GM23338 (cell line): ENCODE measurements around the gene SMG6. TPM values are rescaled to one million over a fixed set of nuclear protein-coding genes. Genes with fewer than 3 reads are reported as not detected.

Experiments used
- ATAC-seq: fragments of 200-7000 bp; cut with Tn5 transposase; 3 replicates; pipeline ENCODE4 v1.9.1; 2020
- DNase-seq: peaks from one replicate; pipeline ENCODE4 v3.0.0-alpha.2; 2015; ENCODE audit warnings: low spot score
- H2AFZ ChIP-seq: fragments of 200-600 bp; sonication (generic); 2 replicates; pipeline ENCODE4 v1.8.0; 2016; ENCODE audit warnings: antibody characterized with exemption, mild to moderate bottlenecking, moderate library complexity
- H3F3A ChIP-seq: fragments of 200-600 bp; sonication (generic); replicated peaks from 2 replicates; pipeline ENCODE4 v1.8.0; 2017; ENCODE audit warnings: antibody characterized with exemption, mixed run types, low read depth
- H3K27ac ChIP-seq: fragments of 200-600 bp; sonication (generic); 2 replicates; pipeline ENCODE4 v1.6.1; 2016; ENCODE audit warnings: low read depth
- H3K27me3 ChIP-seq: fragments of 200-600 bp; sonication (generic); 2 replicates; pipeline ENCODE4 v1.8.0; 2016; ENCODE audit warnings: mild to moderate bottlenecking, mixed run types, moderate library complexity; ENCODE audit not compliant: insufficient read depth
- H3K36me3 ChIP-seq: fragments of 200-600 bp; sonication (generic); 2 replicates; pipeline ENCODE4 v1.8.0; 2016; ENCODE audit warnings: mild to moderate bottlenecking; ENCODE audit not compliant: insufficient read depth
- H3K4me1 ChIP-seq: fragments of 200-600 bp; sonication (generic); 2 replicates; pipeline ENCODE4 v1.8.0; 2016; ENCODE audit warnings: mild to moderate bottlenecking, moderate library complexity; ENCODE audit not compliant: insufficient read depth
- H3K4me2 ChIP-seq: fragments of 200-600 bp; sonication (generic); 2 replicates; pipeline ENCODE4 v1.7.1; 2017; ENCODE audit warnings: mixed run types
- H3K4me3 ChIP-seq: fragments of 200-600 bp; sonication (generic); 2 replicates; pipeline ENCODE4 v1.6.1; 2016; ENCODE audit warnings: mixed run types
- H3K79me2 ChIP-seq: fragments of 200-600 bp; sonication (generic); replicated peaks from 2 replicates; pipeline ENCODE4 v1.8.0; 2017; ENCODE audit warnings: mild to moderate bottlenecking; ENCODE audit not compliant: insufficient read depth
- H3K9me2 ChIP-seq: fragments of 200-600 bp; sonication (generic); 2 replicates; pipeline ENCODE4 v1.8.0; 2017; ENCODE audit not compliant: insufficient read depth
- H4K20me1 ChIP-seq: fragments of 200-600 bp; sonication (generic); replicated peaks from 2 replicates; pipeline ENCODE4 v1.8.0; 2017; ENCODE audit warnings: mild to moderate bottlenecking; ENCODE audit not compliant: insufficient read depth
- H3K27ac Mint-ChIP-seq: 2 replicates; pipeline ENCODE4 v1.8.0; 2020; ENCODE audit warnings: inconsistent platforms, mild to moderate bottlenecking, moderate library complexity, mixed read lengths
- H3K27me3 Mint-ChIP-seq: 3 replicates; pipeline ENCODE4 v1.8.0; 2022; ENCODE audit warnings: low read depth, mild to moderate bottlenecking, moderate library complexity, mixed read lengths, inconsistent platforms; ENCODE audit not compliant: insufficient read depth, poor library complexity
- H3K36me3 Mint-ChIP-seq: 3 replicates; pipeline ENCODE4 v1.8.0; 2021; ENCODE audit warnings: low read depth, mild to moderate bottlenecking, inconsistent platforms, moderate library complexity, mixed read lengths
- H3K4me1 Mint-ChIP-seq: 3 replicates; pipeline ENCODE4 v1.8.0; 2020; ENCODE audit warnings: mild to moderate bottlenecking, inconsistent platforms, mixed read lengths
- H3K4me3 Mint-ChIP-seq: 3 replicates; pipeline ENCODE4 v1.8.0; 2021; ENCODE audit warnings: moderate library complexity, mild to moderate bottlenecking, inconsistent platforms, mixed read lengths
- H3K9me3 Mint-ChIP-seq: 3 replicates; pipeline ENCODE4 v1.8.0; 2020; ENCODE audit warnings: moderate library complexity, mild to moderate bottlenecking, inconsistent platforms, mixed read lengths
- CREB1 ChIP-seq: fragments of 250-450 bp; sonication (Bioruptor Pico); IDR thresholded peaks from 2 replicates; pipeline ENCODE4 v1.5.0; 2020; ENCODE audit warnings: low read depth, mild to moderate bottlenecking, moderate library complexity
- EZH2 ChIP-seq: fragments of 200-600 bp; sonication (generic); IDR thresholded peaks from one replicate; pipeline ENCODE4 v1.8.0; 2017; ENCODE audit warnings: antibody characterized with exemption, mild to moderate bottlenecking, low read depth; ENCODE audit not compliant: unreplicated experiment
- EZH2phosphoT487 ChIP-seq: fragments of 200-600 bp; sonication (generic); IDR thresholded peaks from one replicate; pipeline ENCODE4 v1.8.1; 2018; ENCODE audit warnings: antibody characterized with exemption; ENCODE audit not compliant: unreplicated experiment
- JUNB ChIP-seq: IDR thresholded peaks from one replicate; pipeline ENCODE4 v1.6.1; 2016; ENCODE audit warnings: antibody characterized with exemption; ENCODE audit not compliant: unreplicated experiment
- NANOG ChIP-seq: IDR thresholded peaks from 2 replicates; pipeline ENCODE4 v1.6.1; 2016; ENCODE audit warnings: antibody characterized with exemption, borderline replicate concordance
- POLR2AphosphoS5 ChIP-seq: IDR thresholded peaks from 2 replicates; pipeline ENCODE4 v1.6.1; 2016; ENCODE audit warnings: antibody characterized with exemption, low read depth
- ZNF331 ChIP-seq: fragments of 250-450 bp; sonication (Bioruptor Pico); IDR thresholded peaks from 2 replicates; pipeline ENCODE4 v1.5.0; 2020; ENCODE audit warnings: low read depth, mild to moderate bottlenecking, moderate library complexity
- ZNF462 ChIP-seq: fragments of 250-450 bp; sonication (Bioruptor Pico); IDR thresholded peaks from 2 replicates; pipeline ENCODE4 v1.5.0; 2020; ENCODE audit warnings: mild to moderate bottlenecking, moderate library complexity
- polyA plus RNA-seq: library from polyadenylated mRNA; unstranded; fragments of >200 nt; fragmentation: Nextera tagmentation; extraction: Ambion mirVana; gene quantifications from 2 replicates; pipeline ENCODE4 v1.2.1, GENCODE V29; 2016
- total RNA-seq: library from RNA; depleted of rRNA; stranded (reverse); fragments of >200 nt; shearing (Covaris generic); gene quantifications from 2 replicates; pipeline ENCODE4 v1.2.3, GENCODE V29; 2014
- TF ChIP-seq, protein P1 (sequence below), 2 experiments: fragments of 200-600 bp in 1 of 2; sonication (generic) in 1 of 2; conservative IDR thresholded peaks; 2 replicates each; pipeline versions ENCODE4 v1.5.1 to v1.6.1; 2016 to 2017; ENCODE audit warnings: antibody characterized with exemption in 2 of 2, low read depth in 2 of 2, mild to moderate bottlenecking in 2 of 2, moderate library complexity in 1 of 2
- TF ChIP-seq, protein P2 (sequence below): IDR thresholded peaks from 2 replicates; pipeline ENCODE4 v1.6.1; 2016; ENCODE audit warnings: antibody characterized with exemption

The SMG6 gene
- total and polyA plus RNA-seq, 2 experiments from 2014 or later: 10.4 to 43.1 TPM

GRCh38 chr17:2025622-2026309, 277.8 kb downstream of the SMG6 start:
- H3F3A ChIP-seq: 0 out of 2 replicates have a peak, but pooled peaks cover 4% of the 10 kb centered on the region
- TF ChIP-seq EZH2: peak; percentile 91
- TF ChIP-seq, protein P1, sequence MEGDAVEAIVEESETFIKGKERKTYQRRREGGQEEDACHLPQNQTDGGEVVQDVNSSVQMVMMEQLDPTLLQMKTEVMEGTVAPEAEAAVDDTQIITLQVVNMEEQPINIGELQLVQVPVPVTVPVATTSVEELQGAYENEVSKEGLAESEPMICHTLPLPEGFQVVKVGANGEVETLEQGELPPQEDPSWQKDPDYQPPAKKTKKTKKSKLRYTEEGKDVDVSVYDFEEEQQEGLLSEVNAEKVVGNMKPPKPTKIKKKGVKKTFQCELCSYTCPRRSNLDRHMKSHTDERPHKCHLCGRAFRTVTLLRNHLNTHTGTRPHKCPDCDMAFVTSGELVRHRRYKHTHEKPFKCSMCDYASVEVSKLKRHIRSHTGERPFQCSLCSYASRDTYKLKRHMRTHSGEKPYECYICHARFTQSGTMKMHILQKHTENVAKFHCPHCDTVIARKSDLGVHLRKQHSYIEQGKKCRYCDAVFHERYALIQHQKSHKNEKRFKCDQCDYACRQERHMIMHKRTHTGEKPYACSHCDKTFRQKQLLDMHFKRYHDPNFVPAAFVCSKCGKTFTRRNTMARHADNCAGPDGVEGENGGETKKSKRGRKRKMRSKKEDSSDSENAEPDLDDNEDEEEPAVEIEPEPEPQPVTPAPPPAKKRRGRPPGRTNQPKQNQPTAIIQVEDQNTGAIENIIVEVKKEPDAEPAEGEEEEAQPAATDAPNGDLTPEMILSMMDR (conservative IDR thresholded peaks at IDR 0.05; ENCODE audit: low read depth in 2 of 2): peak; percentile 42 to 71
- no peak for TF ChIP-seq JUNB
- no peaks in the 10 kb centered on the region for H3K9me2 ChIP-seq
- H4K20me1 ChIP-seq: no peaks in the 10 kb centered on the region; the same call in 1 of the 2 replicates
- Mint-ChIP-seq H3K4me3 (peak overlapping the region; percentile 66), H3K27me3 (peaks cover 80% of the 10 kb centered on the region), H3K4me1 (peaks cover 2% of the 10 kb centered on the region), H3K27ac (no peak overlapping the region), H3K9me3 (no peaks in the 10 kb centered on the region), H3K36me3 (no peaks in the 10 kb centered on the region)
- peaks cover 88% of the 10 kb centered on the region for H3K27me3 ChIP-seq
- H3K4me1 ChIP-seq: peaks cover 4% of the 10 kb centered on the region; the same call in 1 of the 2 replicates
- H3K36me3 ChIP-seq: no peaks in the 10 kb centered on the region
- no peak overlapping the region for H3K27ac ChIP-seq
- H2AFZ ChIP-seq: peak overlapping the region; percentile 94
- H3K4me2 ChIP-seq: peak overlapping the region; percentile 88
- H3K79me2 ChIP-seq: no peaks in the 10 kb centered on the region
- H3K4me3 ChIP-seq: peak overlapping the region; percentile 69
- DNase-seq (peak; percentile 78), ATAC-seq (peak; percentile 4)

GRCh38 chr17:2025220-2025621, 278.4 kb downstream of the SMG6 start, which contains the start of gene RTN4RL1:
Gene RTN4RL1 (minus strand): TSS chr17:2025334. CDS start chr17:2024865, 469 bp downstream.
- Mint-ChIP-seq H3K27ac (no peak within 1 kb of the TSS), H3K36me3 (no peaks in the 10 kb centered on the region), H3K27me3 (peaks cover 82% of the 10 kb centered on the region), H3K9me3 (no peaks in the 10 kb centered on the region), H3K4me3 (peak within 1 kb of the TSS; percentile 68), H3K4me1 (no peaks in the 10 kb centered on the region; the same call in 2 of the 3 replicates)
- TF ChIP-seq EZH2phosphoT487 (no peak), EZH2 (peak; percentile 46), POLR2AphosphoS5 (no peak), CREB1 (CRISPR knock-in tag) (no peak), NANOG (no peak), ZNF462 (no peak), ZNF331 (CRISPR knock-in tag) (no peak)
- TF ChIP-seq, protein P2, sequence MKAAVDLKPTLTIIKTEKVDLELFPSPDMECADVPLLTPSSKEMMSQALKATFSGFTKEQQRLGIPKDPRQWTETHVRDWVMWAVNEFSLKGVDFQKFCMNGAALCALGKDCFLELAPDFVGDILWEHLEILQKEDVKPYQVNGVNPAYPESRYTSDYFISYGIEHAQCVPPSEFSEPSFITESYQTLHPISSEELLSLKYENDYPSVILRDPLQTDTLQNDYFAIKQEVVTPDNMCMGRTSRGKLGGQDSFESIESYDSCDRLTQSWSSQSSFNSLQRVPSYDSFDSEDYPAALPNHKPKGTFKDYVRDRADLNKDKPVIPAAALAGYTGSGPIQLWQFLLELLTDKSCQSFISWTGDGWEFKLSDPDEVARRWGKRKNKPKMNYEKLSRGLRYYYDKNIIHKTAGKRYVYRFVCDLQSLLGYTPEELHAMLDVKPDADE: no peak
- Histone ChIP-seq H3K79me2 (no peaks in the 10 kb centered on the region), H3F3A (0 out of 2 replicates have a peak, but pooled peaks cover 4% of the 10 kb centered on the region), H3K4me2 (peak within 1 kb of the TSS; percentile 88), H3K36me3 (no peaks in the 10 kb centered on the region), H3K27me3 (peaks cover 94% of the 10 kb centered on the region), H2AFZ (peak within 1 kb of the TSS; percentile 94), H3K4me3 (peak within 1 kb of the TSS; percentile 69), H4K20me1 (no peaks in the 10 kb centered on the region), H3K27ac (no peak within 1 kb of the TSS), H3K4me1 (peaks cover 4% of the 10 kb centered on the region; the same call in 1 of the 2 replicates), H3K9me2 (no peaks in the 10 kb centered on the region)
- ATAC-seq (peak; percentile 5), DNase-seq (peak; percentile 72)
